ENCODE data around the gene GOLT1A.

The GOLT1A gene

DNA sequence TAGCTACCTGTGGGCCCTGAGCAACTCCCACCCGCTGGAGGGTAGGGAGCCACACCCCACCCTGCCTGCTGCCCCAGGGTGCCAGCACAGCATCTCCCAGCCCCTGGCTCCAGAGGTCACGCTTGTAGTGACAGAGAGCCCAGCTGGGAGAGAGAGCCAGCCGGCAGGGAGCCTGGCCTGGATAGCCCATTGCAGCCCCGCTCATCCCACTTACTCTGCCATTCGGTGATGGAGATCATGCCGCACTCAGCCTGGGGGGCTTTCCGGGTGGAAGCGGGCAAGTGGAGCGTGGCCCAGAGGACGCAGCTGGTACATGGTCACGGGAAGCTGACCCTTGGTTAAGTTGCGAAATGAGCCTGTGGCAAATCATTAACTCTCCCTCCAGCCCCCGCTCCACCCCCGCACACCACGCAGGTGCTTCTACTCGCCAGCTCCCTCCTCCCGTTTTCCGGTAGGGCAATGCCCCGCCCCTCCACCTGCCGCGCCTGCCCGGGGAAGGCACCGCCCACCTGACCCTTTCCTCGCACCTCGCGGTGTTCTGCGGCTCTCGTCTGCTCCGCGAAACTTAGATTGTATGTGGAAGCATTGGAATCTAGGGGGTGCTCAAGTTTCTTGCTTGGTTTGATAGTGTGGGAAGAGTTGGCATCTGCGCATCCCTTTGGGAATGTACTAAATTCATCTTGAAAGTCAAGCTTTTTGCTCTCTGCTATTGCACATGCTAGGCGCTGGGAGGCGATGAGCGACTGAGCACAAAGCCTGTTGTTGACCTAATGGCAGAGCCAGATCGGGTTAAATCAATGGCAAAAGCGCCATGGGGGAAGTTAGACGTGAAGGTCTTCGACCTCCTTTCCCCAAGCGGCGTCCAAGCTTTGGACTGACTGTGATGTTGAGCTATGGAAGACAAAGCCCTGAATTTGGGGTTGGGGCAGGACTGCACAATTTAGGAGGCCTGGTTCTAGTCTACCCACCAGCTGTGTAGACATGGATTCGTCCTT is at the start of gene GOLT1A:
Gene GOLT1A (minus strand): TSS at position 321 of the 995 bp plus-strand sequence. CDS start 82 bp downstream, at position 239.
- DNase-seq (ENCODE audit: low read depth, low spot score): peak; percentile 24

GRCh38 chr1:204263254-204263910 is 49.6 kb upstream of the GOLT1A start:
- DNase-seq (ENCODE audit: low read depth, low spot score): no peak

GRCh38 chr1:204262506-204263253 is 48.9 kb upstream of the GOLT1A start:
- DNase-seq (ENCODE audit: low read depth, low spot score): no peak

GRCh38 chr1:204261746-204262505 is 48.1 kb upstream of the GOLT1A start:
- DNase-seq (ENCODE audit: low read depth, low spot score): no peak

DNA sequence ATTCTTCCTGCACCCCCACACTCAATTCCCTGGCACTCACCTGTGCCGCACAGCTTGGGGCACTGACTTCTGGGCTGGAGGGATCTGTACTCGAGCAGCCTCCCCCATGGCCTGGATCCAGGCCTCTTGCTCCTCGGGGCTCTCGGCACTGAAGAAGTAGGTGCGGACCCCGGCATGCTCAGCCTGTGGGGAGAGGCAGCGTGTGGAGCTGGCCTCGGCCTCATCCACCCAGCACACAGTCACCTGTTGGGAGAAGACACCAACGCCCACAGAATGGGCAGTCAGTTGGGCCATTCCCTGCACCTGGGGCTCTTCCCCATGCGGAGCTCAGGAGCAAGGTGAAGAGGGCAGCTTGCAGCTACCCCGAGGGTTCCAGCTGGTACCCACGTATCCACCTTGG is 47.5 kb upstream of the GOLT1A start:
- DNase-seq (ENCODE audit: low read depth, low spot score): no peak

DNA sequence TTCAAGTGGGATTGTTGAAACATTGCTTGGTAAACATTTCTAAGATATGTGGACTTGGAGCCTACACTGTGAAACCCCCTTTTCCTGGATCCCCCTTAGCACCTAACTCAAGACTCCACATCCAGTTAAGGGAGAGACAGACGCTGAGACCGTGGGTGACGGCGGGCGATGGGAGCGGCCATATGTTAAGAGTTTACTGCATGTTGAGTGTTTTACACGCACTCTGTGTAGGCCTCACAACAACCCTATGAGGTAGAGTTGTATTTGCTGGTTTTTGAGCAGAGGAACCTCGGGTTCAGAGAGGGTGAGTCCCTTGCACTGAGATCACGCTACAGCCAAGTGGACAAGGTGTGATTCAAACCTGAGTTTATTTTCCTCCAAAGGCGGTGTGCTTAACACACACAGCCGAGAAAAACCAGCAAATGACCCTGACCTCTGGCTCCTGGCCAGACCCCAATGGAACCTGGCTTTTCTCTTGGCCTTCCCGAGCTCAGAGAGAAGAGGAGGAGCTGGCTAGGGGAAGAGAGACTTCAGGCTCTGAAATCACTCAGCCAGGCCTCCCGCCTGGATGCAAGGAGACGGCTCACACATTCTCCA is 46.9 kb upstream of the GOLT1A start:
- DNase-seq (ENCODE audit: low read depth, low spot score): no peak

DNA sequence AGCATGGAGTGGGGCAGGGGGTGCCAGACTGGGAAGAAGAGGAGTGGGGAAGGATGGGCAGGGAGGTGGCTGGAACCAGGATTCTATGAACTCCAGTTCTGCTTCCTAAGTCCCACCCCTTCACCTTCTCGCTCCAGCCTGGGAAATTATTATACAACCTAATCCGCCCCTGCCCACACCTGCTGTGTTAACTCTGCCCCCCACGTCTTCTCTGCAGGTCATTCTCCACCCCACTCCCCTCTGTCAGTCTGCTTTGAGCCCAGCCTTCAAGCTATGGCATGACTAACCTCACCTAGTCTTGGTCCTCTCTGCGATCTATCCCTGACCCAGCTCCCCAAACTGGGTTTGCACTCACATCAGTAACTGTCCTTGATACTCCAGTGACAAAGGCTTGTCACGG is 46.0 kb upstream of the GOLT1A start:
- DNase-seq (ENCODE audit: low read depth, low spot score): no peak

DNA sequence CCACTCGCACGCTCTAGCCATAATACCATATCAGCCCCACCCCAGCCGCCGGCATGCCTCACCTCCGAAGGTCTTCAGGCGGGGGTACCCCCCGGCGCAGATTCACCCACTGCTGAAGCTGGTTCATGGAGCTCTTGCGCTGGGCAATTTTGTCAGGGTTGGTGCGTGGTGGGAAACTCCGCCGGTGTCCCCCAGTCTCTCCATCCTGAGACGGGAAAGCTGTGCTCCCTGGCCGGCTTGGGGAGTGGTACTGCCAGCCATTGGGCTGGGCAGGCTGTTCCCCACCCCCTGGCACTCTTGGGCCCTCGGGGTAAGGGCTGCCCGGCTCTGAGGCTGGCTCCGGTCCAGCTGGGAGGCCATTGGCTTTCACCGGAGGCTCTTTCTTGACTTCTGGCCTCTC is 45.4 kb upstream of the GOLT1A start:
- no peak for DNase-seq (ENCODE audit: low read depth, low spot score)

- DNase-seq (ENCODE audit: low read depth, low spot score): no peak
These were observed 44.7 kb upstream of the GOLT1A start for GRCh38 chr1:204258213-204259115.

GRCh38 chr1:204257446-204257845 is 43.7 kb upstream of the GOLT1A start:
- DNase-seq (ENCODE audit: low read depth, low spot score): no peak

DNA sequence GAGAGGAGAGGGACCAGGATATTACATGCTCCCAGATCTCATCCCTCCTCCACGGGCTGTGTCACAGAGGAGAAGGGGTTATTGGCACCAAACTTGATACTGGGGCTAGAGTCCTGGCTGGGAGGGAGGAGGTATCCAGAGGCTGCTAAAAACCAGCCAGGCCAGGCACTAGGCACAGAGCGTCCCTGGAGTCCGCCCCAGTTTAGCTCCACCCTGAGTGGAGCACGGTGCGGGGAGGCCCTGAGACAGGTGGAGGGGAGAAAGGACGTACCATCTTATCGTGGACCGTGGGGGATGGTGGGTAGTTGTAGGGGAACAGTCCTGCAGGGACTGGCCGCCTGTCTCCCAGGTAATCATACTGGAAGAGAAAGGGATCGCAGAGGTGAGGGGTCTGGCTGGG is 42.7 kb upstream of the GOLT1A start:
- DNase-seq (ENCODE audit: low read depth, low spot score): no peak

DNA sequence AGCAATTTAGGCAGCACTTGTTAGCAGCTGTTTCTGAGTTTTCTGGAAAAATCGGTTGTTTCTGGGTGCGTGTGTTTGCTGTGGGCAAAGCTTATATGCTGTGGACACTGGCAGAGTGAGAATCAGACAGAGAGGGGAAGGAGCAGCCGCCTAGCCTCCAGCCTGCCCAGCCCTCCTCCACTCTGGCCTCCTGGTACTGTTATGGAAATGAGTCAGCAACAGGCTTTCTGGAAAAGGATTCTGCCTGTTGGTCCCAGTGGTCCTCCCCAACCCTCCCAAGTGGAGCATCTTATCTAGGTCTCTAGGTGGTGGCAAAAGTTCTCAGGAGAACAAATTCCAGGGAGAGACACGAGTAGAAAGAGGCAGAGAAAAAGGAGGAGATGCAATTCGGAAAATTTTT is 42.2 kb upstream of the GOLT1A start:
- no peak for DNase-seq (ENCODE audit: low read depth, low spot score)

DNA sequence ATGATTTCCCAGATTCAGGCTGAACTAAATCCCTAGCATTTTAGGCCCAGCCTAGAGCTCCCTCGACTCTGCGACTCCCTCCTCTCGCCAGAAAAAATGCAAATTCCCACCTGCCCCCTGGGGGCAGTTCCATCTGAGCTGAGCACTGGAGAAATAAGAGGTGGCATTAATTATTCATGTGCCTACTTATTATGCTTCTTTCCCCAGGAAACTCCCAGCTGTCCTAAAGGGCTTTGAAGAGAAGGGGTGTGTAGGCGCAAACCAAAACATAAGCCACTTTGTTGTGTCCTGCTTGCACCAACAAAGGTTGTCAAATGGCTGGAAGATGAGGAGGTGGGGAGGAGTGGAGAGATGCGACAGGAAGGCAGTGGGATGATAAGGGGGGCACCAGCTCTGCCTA is 41.4 kb upstream of the GOLT1A start:
- no peak for DNase-seq (ENCODE audit: low read depth, low spot score)

GRCh38 chr1:204254031-204254661 is 40.4 kb upstream of the GOLT1A start:
- DNase-seq (ENCODE audit: low read depth, low spot score): peak; percentile 7

DNA sequence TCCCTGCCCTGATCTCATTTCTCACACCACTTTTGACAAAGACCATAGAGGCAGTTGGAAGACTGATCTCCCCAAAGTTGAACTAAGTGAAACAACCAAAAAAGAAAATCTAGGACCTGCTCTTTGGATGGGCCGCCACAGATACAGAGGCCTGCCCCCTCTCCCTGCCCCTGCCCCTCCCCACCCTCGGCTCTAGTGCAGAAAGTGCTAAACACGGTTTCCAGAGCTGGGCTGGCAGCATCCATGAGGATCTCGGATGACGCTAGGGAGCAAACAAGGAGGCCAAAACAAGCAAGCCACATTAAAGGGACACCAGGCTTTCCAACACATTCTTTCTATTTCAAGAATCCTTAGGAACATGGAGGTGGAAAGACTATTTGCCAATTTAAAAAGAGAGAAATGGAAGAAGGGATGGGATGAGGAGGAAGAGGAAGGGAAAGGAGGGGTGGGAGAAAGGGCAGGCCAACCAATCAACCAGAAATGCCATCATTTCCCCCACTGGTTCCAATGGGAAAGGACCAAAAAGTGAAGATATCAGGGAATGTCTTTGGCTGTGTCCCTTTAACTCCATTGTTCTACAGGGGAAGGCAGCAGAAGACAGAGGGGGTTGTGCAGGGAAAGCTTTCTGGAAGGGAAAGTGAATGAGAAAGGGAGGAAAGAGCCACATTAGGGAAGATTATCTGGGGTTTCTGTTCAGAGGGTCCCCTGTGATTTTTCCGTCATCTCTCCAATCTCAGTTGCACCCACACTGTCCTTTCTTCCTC is 38.3 kb upstream of the GOLT1A start:
- no peak for DNase-seq (ENCODE audit: low read depth, low spot score)

DNA sequence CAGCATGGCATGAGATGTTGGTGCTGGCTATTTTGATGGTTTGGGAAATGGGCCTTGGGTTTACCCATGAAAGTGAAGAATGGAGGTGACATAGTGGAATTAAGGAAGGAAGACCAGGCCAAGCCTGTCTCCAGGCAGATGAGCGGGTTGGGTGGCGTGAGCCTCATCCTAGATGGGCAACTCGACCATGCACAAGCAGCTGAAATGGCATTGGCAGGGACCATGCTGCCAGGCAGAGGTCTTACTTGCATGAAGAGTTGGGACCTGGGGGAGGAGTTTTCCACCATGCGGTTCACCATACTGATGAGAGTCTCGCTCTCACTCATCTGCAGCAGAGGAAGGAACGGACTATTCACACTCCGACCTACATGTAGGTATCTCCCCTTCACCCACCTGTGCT is 37.5 kb upstream of the GOLT1A start:
- DNase-seq (ENCODE audit: low read depth, low spot score): no peak

GRCh38 chr1:204250428-204251030 is 36.7 kb upstream of the GOLT1A start:
- DNase-seq (ENCODE audit: low read depth, low spot score): no peak

DNA sequence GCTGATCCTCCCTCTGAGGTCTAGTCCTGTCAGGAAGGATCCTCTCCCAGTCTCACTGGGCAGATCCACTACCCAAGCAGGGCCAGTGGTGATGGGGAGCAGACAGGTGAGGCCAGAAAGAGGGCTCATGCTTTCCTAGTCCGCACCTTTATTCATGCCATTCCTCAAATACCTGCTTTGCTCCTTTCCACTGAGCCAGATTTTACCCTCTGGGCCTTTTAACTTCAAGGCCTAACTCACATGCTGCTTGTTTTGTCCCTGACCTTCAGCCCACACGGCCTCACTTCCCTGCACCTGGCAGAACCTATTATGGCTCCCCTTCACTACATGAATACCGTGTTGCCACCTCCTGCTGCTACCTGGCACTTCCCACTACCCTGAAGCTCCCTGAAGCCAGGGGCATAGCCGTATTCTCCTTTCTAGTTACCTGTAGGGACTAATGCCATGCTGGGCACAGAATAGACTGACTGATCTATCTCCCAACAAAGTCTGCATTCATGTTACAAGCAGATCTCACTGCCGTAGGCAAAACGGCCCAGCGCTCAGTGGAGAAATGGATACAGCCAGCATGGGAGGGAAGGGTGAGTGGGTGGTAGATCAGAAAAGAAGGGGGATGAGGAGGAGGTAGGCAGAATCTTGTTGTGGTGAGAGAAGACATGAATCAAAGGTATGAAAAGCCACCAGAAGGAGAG is 36.1 kb upstream of the GOLT1A start:
- DNase-seq (ENCODE audit: low read depth, low spot score): no peak

All from smooth muscle cell of the brain vasculature (primary cell).